Erythroblast (primary cell): ENCODE results near the gene ERICH4.
A peak's percentile ranks its signal among the peaks of the same experiment; 100 is the strongest.

Experiments
- DNase-seq, 2 experiments: peaks; one replicate each; lab custom pipeline; 2025; lab: John Stamatoyannopoulos, UW
- GATA1 ChIP-seq: IDR thresholded peaks from 2 replicates; pipeline ENCODE4 v1.6.1; 2011; ENCODE audit warnings: low read depth, mild to moderate bottlenecking, control low read depth, low read length, moderate library complexity
- POLR2A ChIP-seq: IDR thresholded peaks from 2 replicates; pipeline ENCODE4 v1.6.1; 2011; ENCODE audit warnings: mild to moderate bottlenecking, low read length

The ERICH4 gene

DNA sequence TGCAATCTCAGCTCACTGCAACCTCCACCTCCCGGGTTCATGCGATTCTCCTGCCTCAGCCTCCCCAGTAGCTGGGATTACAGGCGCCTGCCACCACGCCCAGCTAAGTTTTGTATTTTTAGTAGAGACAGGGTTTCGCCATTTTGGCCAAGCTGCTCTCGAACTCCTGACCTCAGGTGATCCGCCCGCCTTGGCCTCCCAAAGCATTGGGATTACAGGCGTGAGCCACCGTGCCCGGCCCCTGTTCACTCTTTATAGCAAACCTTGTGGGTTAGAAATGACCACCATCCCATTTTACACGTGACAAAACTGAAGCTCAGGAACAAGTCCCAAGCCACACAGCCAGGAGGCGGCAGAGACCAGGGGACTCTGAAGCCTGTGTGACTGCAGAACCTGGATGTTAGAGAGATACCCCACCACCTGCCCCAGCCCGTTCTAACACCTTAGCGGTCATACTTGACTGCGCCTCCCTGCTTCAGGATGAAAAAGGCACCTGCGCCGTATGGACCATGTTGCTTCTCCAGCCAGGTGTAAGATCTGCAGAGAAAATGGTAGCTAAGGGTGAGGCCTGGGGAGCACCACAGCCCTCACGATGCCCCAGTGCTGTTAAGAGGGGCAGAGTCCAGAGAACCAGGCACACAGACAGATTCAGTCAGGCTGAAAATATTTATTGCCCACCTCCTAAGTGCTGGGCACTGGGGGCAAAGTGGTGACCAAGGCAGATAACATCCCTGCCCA lies 6.9 kb upstream of the ERICH4 start:
- DNase-seq = no peak
- TF ChIP-seq POLR2A (no peak), GATA1 (no peak)

DNA sequence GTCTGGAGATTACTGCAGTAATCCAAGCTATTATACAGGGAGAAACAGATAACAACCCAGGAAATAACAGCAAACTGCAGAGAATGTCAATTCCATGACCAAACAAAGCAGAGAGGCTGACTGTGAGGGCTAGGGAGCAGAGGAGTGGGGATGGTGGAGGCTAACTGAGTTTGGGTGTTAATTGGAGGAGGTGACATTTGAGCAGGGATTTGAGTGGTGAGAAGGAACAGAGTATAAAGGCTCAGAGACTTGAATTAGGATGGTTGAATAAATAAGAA lies 6.3 kb upstream of the ERICH4 start:
- TF ChIP-seq GATA1 = no peak
- TF ChIP-seq POLR2A = no peak
- no peak for DNase-seq

DNA sequence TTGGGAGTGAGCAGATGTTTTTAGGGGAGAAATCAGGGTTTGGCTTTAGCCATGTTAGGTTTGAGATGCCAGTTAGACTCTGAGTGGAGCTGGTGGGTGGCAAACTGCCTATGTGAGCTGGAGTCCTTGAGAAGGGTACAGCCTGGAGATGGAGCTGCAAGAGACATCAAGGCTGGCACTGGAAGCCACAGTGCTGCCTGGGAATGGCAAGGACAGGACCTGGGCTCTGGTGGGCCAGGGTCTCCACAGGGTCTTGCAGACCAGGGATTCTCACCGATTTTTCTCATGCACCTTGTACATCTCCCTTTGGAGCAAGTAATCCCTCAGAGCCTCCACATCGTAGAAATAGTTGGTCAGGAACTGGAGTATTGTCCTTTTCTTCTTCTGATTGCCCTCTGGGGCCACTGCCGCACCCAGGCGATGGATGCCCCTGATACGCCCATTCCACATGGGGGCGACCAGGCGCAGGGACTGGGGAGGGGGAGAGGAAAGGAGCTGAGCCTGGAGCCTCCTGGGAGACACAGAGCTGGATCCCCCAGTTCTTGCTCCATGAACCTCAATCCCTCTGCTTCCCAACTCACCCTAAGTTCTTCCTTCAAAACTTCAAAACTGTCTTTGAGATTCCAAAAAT lies 4.9 kb upstream of the ERICH4 start:
- DNase-seq = no peak
- TF ChIP-seq POLR2A (no peak), GATA1 (no peak)

DNA sequence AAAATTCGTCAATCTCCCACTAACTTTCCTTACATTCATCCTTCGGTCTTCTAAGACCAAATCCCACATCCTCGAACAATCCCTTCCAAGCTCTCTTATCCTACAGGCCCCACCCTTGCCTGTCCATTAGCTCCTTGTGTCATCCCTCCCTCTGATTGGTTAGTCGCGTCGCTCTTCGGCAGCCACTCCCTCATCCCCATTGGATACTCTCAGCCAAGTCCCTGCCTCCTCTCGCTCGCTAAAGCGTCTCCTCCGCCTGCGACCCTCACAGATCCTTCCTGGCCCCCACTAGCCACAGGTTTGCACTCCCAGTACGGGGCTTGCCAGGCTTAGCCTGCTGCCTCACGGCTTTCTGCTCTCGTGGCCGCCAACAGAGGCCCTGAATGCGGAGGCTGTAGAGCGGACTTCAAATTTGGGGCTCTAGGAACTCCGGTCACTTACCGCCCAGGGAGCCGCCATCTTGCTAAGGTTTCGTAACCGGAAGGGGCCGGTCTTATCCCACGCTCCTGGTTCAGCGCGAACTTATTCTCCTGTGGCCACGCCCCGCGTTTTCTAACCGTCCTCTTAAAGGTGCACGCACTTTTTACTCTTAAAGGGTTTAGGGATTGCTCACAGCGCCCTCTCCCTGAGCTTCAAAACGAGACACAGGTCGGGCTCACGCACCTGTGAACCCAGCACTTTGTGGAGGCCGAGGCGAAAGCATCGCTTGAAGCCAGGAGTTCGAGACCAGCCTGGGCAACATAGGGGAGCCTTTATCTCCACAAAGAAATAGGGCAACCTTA lies 3.3 kb upstream of the ERICH4 start, which contains the start of gene DMAC2:
DMAC2 (minus strand) TSS at position 472 of the 782 bp plus-strand sequence; CDS start at position 459, 13 bp downstream.
- peak; percentile 95 for TF ChIP-seq POLR2A
- TF ChIP-seq GATA1 = no peak
- DNase-seq = peak; percentile 97 to 98

DNA sequence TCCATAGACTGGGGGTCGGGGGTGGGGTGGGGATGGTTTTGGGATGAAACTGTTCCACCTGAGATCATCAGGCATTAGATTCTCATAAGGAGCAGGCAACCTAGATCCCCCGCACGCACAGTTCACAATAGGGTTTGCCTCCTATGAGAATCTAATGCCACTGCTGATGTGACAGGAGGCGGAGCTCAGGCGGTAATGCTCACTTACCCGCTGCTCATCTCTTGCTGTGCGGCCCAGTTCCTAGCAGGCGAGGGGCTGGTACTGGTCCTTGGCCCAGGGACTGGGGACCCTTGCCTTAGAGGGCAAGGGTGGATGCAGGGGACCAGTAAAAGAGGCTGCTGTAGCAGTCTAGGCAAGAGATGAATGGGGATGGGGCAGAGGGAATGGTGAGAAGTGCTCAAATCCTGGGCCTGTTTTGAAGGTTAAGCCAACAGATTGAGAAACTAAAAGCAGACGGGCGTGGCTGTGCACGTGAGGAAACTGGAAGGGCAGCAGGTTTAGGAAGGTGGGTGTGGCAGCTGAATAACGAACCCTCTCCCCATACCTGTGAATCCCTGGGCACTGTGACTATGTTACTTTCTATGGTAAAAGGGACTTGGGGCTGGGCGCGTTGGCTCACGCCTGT lies 1.5 kb upstream of the ERICH4 start:
- no peak for TF ChIP-seq POLR2A
- TF ChIP-seq GATA1 = no peak
- no peak for DNase-seq

DNA sequence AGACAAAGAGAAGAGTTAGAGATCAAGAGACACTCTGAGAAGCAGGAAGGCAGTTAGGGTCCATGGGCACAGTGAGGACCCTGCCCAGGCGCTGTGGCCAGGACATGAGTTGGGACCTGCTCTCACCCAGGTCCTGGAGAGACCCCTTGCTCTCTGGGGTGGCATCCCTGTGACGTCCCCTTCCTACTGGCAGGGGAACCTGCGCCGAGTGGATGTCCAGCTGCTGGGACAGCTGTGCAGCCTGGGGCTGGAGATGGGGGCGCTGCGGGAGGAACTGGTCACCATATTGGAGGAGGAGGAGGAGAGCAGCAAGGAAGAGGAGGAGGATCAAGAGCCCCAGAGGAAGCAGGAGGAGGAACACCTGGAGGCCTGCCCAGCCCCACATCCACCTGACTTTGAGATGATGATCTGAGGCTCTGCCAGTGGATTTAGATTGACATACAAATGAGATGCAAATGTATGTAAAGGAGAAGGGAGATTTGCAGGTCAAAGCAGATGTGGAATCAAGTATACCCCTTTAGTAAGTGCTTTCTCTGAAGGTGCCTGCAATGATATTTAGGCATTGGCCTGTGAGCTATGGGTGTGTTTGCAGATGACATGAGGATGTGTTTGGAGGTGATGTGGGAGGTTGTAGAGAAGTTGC lies 978 bp downstream of the ERICH4 start:
- no peak for TF ChIP-seq POLR2A
- no peak for TF ChIP-seq GATA1
- DNase-seq = no peak

DNA sequence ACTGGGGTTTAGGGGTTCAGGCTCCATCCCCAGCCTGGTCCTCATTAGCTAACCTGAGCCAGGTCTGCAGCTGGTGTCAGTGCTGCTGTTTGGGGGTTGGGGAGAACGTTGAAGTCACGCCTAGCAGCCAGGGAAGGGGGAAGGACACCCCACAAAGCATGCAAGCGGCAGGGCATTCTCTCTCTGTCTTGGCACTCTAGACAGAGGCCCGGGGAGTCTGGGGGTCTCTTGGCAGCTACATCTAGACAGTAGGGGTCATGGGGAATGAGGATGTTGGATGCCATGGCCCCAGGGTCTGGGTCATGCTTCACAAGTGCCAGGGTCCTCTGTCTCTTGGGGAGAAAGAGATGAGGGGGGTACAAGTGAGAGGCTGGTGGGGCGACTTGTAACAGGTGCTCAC lies 2.6 kb downstream of the ERICH4 start:
- TF ChIP-seq POLR2A (no peak), GATA1 (no peak)
- no peak for DNase-seq

DNA sequence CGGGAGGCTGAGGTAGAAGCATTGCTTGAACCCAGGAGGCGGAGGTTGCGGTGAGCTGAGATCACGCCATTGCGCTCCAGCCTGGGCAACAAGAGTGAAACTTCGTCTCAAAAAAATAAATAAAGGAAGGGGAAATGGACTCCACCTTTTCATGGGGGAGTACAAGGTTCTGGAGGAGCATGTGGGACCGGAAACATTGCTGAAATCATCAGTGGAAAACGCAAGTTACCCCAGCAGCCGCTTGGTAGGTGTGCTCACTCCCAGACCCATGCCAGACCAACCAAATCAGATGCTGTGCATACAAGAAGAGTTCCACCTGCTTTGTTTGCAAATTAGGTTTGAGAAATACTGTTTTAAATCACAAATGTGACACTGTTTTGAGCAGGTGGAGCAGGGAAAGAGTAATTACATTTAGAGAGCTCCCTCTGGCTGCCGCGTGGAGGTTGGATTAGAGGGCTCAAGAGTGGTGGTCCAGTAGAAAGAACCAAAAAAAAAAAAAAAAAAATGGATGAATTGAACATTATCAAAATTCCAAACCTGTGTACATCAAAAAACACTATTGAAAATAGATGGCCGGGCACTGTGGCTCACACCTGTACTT lies 4.9 kb downstream of the ERICH4 start:
- TF ChIP-seq POLR2A (no peak), GATA1 (no peak)
- DNase-seq = no peak

DNA sequence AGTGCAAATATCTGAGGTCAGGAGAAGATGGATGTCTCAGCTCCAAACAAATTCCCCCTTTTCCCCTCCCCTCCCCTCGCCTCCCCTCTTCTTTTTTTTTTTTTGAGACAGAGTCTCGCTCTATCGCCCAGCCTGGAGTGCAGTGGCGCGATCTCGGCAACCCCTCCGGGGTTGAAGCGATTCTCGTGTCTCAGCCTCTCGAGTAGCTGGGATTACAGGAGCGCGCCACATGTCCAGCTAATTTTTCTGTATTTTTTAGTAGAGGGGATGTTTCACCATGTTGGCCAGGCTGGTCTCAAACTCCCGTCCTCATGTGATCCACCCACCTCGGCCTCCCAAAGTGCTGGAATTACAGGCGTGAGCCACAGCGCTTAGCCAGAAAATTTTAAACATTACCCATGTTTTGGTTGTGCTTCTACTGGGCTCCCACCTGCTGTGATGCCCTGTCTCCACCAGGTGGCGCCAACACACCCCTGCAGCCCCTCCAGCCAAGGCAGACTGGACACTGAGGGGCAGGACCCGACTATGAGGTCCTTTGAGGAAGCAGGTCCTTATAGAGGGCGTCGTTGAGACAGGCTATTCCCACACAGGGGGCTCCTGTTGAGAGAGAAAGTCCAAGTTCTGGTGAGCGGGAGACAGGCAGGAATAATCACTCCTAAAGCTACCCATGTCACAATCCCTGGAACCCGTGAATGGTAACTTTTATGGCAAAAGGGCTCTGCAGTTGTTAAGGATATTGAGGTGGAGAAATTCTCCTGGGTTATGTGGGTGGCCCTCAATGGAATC lies 6.3 kb downstream of the ERICH4 start:
- no peak for TF ChIP-seq GATA1
- TF ChIP-seq POLR2A = no peak
- peak; percentile 61 to 78 for DNase-seq

DNA sequence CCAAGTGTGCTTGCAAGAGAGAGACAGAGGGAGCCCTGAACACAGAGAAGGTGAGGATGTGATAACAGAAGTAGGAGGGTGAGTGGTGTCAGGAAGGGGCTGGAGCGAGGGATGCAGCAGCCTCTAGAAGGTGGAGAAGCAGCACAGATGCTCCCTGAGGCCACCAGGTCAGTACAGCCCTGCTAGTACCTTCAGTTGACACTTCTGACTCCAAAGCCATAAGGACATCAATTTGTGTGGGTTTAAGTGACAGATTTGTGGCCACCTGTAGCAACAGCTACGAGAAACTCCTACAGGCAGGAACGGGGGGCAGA lies 6.9 kb downstream of the ERICH4 start:
- TF ChIP-seq GATA1 = no peak
- TF ChIP-seq POLR2A = no peak

DNA sequence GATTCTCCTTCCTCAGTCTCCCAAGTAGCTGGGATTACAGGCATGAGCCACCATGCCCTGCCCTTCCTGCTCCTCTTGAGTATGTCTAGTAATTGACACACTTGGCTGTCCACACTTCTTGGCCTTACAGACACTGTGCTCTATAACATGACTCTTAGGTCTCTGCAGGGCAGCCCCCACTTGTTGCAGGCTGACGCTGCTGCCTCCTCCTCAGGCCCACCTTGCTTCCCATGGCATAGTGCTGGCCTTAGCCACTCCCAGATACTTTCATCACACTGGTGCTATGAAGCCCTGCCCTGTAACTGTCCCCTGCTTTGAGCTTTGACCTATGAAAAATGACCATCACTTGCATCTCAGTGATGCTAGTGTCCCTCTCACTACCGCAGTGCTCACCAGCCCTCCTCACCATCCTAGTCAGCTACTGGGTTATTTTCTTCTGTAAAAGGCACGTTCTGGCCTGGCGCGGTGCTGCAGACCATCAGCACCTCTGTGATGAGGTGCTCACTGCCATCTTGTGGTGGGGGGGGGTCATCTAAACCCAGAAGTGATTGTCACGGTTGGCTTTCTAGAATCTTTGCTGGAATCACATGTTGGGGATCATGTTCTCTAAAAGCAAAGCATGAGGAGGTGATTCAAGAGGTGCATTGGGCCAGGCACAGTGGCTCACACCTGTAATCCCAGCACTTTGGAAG lies 9.8 kb downstream of the ERICH4 start:
- no peak for TF ChIP-seq GATA1
- TF ChIP-seq POLR2A = no peak

More for the DNA sequence above, 6.9 kb downstream of the ERICH4 start:
- no peak for DNase-seq

DNA sequence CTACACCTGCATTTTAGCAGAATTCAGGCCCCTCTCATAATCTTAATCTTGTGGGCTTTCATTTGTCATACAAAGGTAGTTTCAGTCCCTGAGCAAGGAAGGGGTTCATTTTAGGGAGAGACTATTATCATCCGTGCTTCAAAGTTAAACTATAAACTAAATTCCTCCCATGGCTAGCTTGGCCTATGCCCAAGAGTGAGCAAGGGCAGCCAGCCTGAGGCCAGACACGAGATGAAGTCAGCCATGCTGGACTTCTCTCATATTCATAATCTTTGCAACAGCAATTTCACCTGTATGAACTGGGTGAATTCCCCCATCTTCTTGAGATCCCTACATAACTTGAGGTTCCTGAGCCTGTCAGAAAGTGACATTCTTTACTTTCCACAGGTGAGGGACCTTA lies 13.0 kb downstream of the ERICH4 start:
- DNase-seq = no peak
- no peak for TF ChIP-seq GATA1
- TF ChIP-seq POLR2A = no peak

More for the DNA sequence above, 9.8 kb downstream of the ERICH4 start:
- no peak for DNase-seq
